ENCODE results near the gene DOCK6. TPM values are rescaled to one million over a fixed set of nuclear protein-coding genes. Genes with fewer than 3 reads are reported as not detected.

DOCK6 gene
- total RNA-seq, 1 donor from 2014 or later: 86.9 TPM

- no peak for DNase-seq (ENCODE audit: extremely low spot score, unreplicated experiment)
- Mint-ChIP-seq H3K4me3 (ENCODE audit: unreplicated experiment) (no peak overlapping the region), H3K27ac (ENCODE audit: unreplicated experiment) (no peak overlapping the region), H3K27me3 (ENCODE audit: unreplicated experiment) (no peaks in the 10 kb centered on the region), H3K4me1 (ENCODE audit: unreplicated experiment) (peaks cover 6% of the 10 kb centered on the region), H3K9me3 (ENCODE audit: unreplicated experiment) (no peaks in the 10 kb centered on the region), H3K36me3 (ENCODE audit: unreplicated experiment) (peaks cover 30% of the 10 kb centered on the region)
- TF ChIP-seq CTCF (IDR thresholded peaks at IDR 0.05): no peak
These were observed 20.3 kb downstream of the DOCK6 start for GRCh38 chr19:11242025-11242424.

- H3K36me3 Mint-ChIP-seq (ENCODE audit: unreplicated experiment): peaks cover 25% of the 10 kb centered on the region
- H3K9me3 Mint-ChIP-seq (ENCODE audit: unreplicated experiment): no peaks in the 10 kb centered on the region
- H3K27me3 Mint-ChIP-seq (ENCODE audit: unreplicated experiment): no peaks in the 10 kb centered on the region
- TF ChIP-seq CTCF (IDR thresholded peaks at IDR 0.05): no peak
- no peak overlapping the region for H3K27ac Mint-ChIP-seq (ENCODE audit: unreplicated experiment)
- no peak overlapping the region for H3K4me3 Mint-ChIP-seq (ENCODE audit: unreplicated experiment)
- no peak for DNase-seq (ENCODE audit: extremely low spot score, unreplicated experiment)
- H3K4me1 Mint-ChIP-seq (ENCODE audit: unreplicated experiment): peaks cover 6% of the 10 kb centered on the region
These were observed 22.3 kb downstream of the DOCK6 start for GRCh38 chr19:11240008-11240444.

- H3K9me3 Mint-ChIP-seq (ENCODE audit: unreplicated experiment): no peaks in the 10 kb centered on the region
- DNase-seq (ENCODE audit: extremely low spot score, unreplicated experiment): no peak
- H3K4me1 Mint-ChIP-seq (ENCODE audit: unreplicated experiment): peaks cover 6% of the 10 kb centered on the region
- no peaks in the 10 kb centered on the region for H3K27me3 Mint-ChIP-seq (ENCODE audit: unreplicated experiment)
- no peak within 1 kb of the TSS for H3K4me3 Mint-ChIP-seq (ENCODE audit: unreplicated experiment)
- peaks cover 25% of the 10 kb centered on the region for H3K36me3 Mint-ChIP-seq (ENCODE audit: unreplicated experiment)
- H3K27ac Mint-ChIP-seq (ENCODE audit: unreplicated experiment): no peak within 1 kb of the TSS
- TF ChIP-seq CTCF (IDR thresholded peaks at IDR 0.05): no peak
These were observed 22.8 kb downstream of the DOCK6 start, which contains the start of gene ANGPTL8 for GRCh38 chr19:11239377-11240000. Gene ANGPTL8, plus strand, starts transcription at chr19:11239619. Its CDS starts 19 bp downstream, at chr19:11239638.

- Mint-ChIP-seq H3K4me1 (ENCODE audit: unreplicated experiment) (peaks cover 6% of the 10 kb centered on the region), H3K4me3 (ENCODE audit: unreplicated experiment) (no peak overlapping the region), H3K9me3 (ENCODE audit: unreplicated experiment) (no peaks in the 10 kb centered on the region), H3K36me3 (ENCODE audit: unreplicated experiment) (peaks cover 25% of the 10 kb centered on the region), H3K27ac (ENCODE audit: unreplicated experiment) (no peak overlapping the region), H3K27me3 (ENCODE audit: unreplicated experiment) (no peaks in the 10 kb centered on the region)
- no peak for TF ChIP-seq CTCF (IDR thresholded peaks at IDR 0.05)
- no peak for DNase-seq (ENCODE audit: extremely low spot score, unreplicated experiment)
These were observed 23.4 kb downstream of the DOCK6 start for GRCh38 chr19:11238781-11239376.

DNA sequence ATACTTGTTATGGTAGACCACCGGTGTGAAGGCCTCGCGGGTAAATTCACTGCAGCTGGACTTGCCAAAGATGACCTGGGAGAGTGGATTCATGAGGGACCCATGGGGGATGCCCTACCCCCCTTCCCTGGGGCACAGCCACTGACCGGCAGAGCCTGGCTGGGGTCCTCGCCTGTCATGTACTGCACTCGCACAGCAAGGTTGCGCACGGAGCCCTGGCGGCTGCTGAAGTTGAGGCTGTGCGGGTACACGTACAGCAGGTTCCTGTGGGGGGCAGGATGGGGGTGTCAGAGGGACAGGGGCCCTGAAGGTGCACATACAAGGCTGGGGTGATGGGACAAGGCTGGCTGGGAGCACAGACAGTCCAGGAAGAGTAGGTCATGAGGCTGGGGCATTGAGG lies 24.3 kb downstream of the DOCK6 start:
- no peak overlapping the region for H3K4me3 Mint-ChIP-seq (ENCODE audit: unreplicated experiment)
- H3K27ac Mint-ChIP-seq (ENCODE audit: unreplicated experiment): no peak overlapping the region
- no peaks in the 10 kb centered on the region for H3K4me1 Mint-ChIP-seq (ENCODE audit: unreplicated experiment)
- H3K36me3 Mint-ChIP-seq (ENCODE audit: unreplicated experiment): peaks cover 26% of the 10 kb centered on the region
- no peak for TF ChIP-seq CTCF (IDR thresholded peaks at IDR 0.05)
- no peaks in the 10 kb centered on the region for H3K9me3 Mint-ChIP-seq (ENCODE audit: unreplicated experiment)
- H3K27me3 Mint-ChIP-seq (ENCODE audit: unreplicated experiment): no peaks in the 10 kb centered on the region
- DNase-seq (ENCODE audit: extremely low spot score, unreplicated experiment): no peak

Data from osteocyte (in vitro differentiated cells).